ENCODE results near the gene HLA-DOB. TPM values are rescaled to one million over a fixed set of nuclear protein-coding genes. Genes with fewer than 3 reads are reported as not detected.
"Not testable (repeated sequence)": the region's sequence is repeated elsewhere in the genome, so short reads cannot be mapped to it uniquely, and the experiment has no call there.

HLA-DOB gene
- total and polyA plus RNA-seq, 2 of the 13 experiments (the other 11 are each of a cell fraction or from before 2014, with no cell fraction given) = not detected

- no peak overlapping the region for H3K9ac ChIP-seq (ENCODE audit: insufficient read depth, low read depth, low read length)
- TF ChIP-seq SMC3 (IDR thresholded peaks at IDR 0.05; ENCODE audit: low read length) (peak; percentile 72), ERF (CRISPR knock-in tag; IDR thresholded peaks at IDR 0.05) (no peak), HNRNPL (IDR thresholded peaks at IDR 0.05; ENCODE audit: low read depth, low read length) (no peak), IRF1 (CRISPR knock-in tag; IDR thresholded peaks at IDR 0.05; ENCODE audit: low read depth) (no peak), CTCF (CRISPR knock-in tag; IDR thresholded peaks at IDR 0.05) (peak; percentile 80), ZBTB34 (CRISPR knock-in tag; IDR thresholded peaks at IDR 0.05) (no peak), RAD21 (CRISPR knock-in tag; IDR thresholded peaks at IDR 0.05) (peak; percentile 39; the same call in 1 of the 2 replicates), STAG1 (CRISPR knock-in tag; IDR thresholded peaks at IDR 0.05) (peak; percentile 80), ZNF775 (CRISPR knock-in tag; IDR thresholded peaks at IDR 0.05; ENCODE audit: borderline replicate concordance) (no peak), CEBPB (IDR thresholded peaks at IDR 0.05; ENCODE audit: borderline replicate concordance, low read depth, low read length) (peak; percentile 39; the same call in 1 of the 2 replicates), MAFF (IDR thresholded peaks at IDR 0.05; ENCODE audit: low read depth, low read length) (peak; percentile 76), EED (CRISPR knock-in tag; IDR thresholded peaks at IDR 0.05) (no peak), ZNF792 (CRISPR knock-in tag; IDR thresholded peaks at IDR 0.05) (no peak), MAFK (conservative IDR thresholded peaks at IDR 0.05 in 1 of 2, IDR thresholded peaks at IDR 0.05 in 1 of 2; ENCODE audit: low read length in 2 of 2) (peak; percentile 74 to 88)
- H3K4me3 ChIP-seq (replicated peaks in 1 of 3; ENCODE audit: insufficient read depth in 1 of 3, low read depth in 2 of 3, low read length in 3 of 3) = no peak overlapping the region
- no TSS peak for BruUV-seq (replicated peaks)
- in situ Hi-C loops (cut with HindIII; ENCODE audit: extremely low pct_ligation_motif_present, low pct_unique_long_range_greater_than_20kb) = loop anchor here (25.0 kb wide), 1 partner anchor 699 kb away; no protein-coding TSS in a partner anchor
- FAIRE-seq = peak; percentile 95
- no peaks in the 10 kb centered on the region; a peak in 1 of 5 replicates for H3K27me3 ChIP-seq (ENCODE audit: control insufficient read depth in 1 of 2, insufficient read depth in 2 of 2, low read length in 2 of 2)
- no peak overlapping the region for H3K4me2 ChIP-seq (ENCODE audit: low read depth, low read length)
- CTCF ChIA-PET (ENCODE audit: low intra/inter-chr PET ratio, low total read pairs) = interaction anchor here (1.2 to 2.5 kb wide), 4 partner anchors 86 to 372 kb away, joined by 3 to 14 read pairs (median 10); no protein-coding TSS in a partner anchor
- POLR2A ChIA-PET = interaction anchor here (0.6 kb wide), 1 partner anchor 658 kb away, joined by 3 read pairs; the partner anchor contains the start of gene ATF6B
- H3K4me1 ChIP-seq (ENCODE audit: insufficient read depth, low read length) = peaks cover 7% of the 10 kb centered on the region; the same call in 1 of the 2 replicates
- no peak overlapping the region for H3K27ac ChIP-seq (ENCODE audit: extremely low read length, insufficient read depth, low read length)
- no peaks in the 10 kb centered on the region for H4K20me1 ChIP-seq (ENCODE audit: insufficient read depth, low read length)
- H3K9me3 ChIP-seq (ENCODE audit: low read length) = no peaks in the 10 kb centered on the region
- 29% methylated on average over 5 of the region's 5 CpGs for WGBS (ENCODE audit: low lambda C conversion rate)
- peak; percentile 86 for ATAC-seq
- no peaks in the 10 kb centered on the region for H3K36me3 ChIP-seq (replicated peaks in 1 of 2; ENCODE audit: control insufficient read depth in 1 of 2, insufficient read depth in 2 of 2, low read length in 2 of 2)
- no peaks in the 10 kb centered on the region for H3K79me2 ChIP-seq (ENCODE audit: insufficient read depth, low read length)
- H2AFZ ChIP-seq (ENCODE audit: low read length) = no peak overlapping the region
- peak; percentile 44 for DNase-seq (ENCODE audit: low spot score)
- intact Hi-C loops (cut with micrococcal nuclease; ENCODE audit: unreplicated experiment) = loop anchor here (1.0 to 5.0 kb wide), 3 partner anchors 84 to 373 kb away; no protein-coding TSS in a partner anchor
These were observed 30.8 kb downstream of the HLA-DOB start for GRCh38 chr6:32785781-32786533.

- H3K4me3 ChIP-seq (replicated peaks in 1 of 3; ENCODE audit: insufficient read depth in 1 of 3, low read depth in 2 of 3, low read length in 3 of 3); FAIRE-seq; CTCF ChIA-PET (ENCODE audit: low intra/inter-chr PET ratio, low total read pairs); H3K36me3 ChIP-seq (replicated peaks in 1 of 2; ENCODE audit: control insufficient read depth in 1 of 2, insufficient read depth in 2 of 2, low read length in 2 of 2); H3K4me1 ChIP-seq (ENCODE audit: insufficient read depth, low read length); H3K27ac ChIP-seq (ENCODE audit: extremely low read length, insufficient read depth, low read length); H3K4me2 ChIP-seq (ENCODE audit: low read depth, low read length); H3K9me3 ChIP-seq (ENCODE audit: low read length); H3K79me2 ChIP-seq (ENCODE audit: insufficient read depth, low read length); H4K20me1 ChIP-seq (ENCODE audit: insufficient read depth, low read length); H3K9ac ChIP-seq (ENCODE audit: insufficient read depth, low read depth, low read length); H3K27me3 ChIP-seq (ENCODE audit: control insufficient read depth in 1 of 2, insufficient read depth in 2 of 2, low read length in 2 of 2); ATAC-seq; H2AFZ ChIP-seq (ENCODE audit: low read length); intact Hi-C loops (cut with micrococcal nuclease; ENCODE audit: unreplicated experiment); BruUV-seq (replicated peaks); POLR2A ChIA-PET; DNase-seq (ENCODE audit: low spot score): not testable (repeated sequence)
- in situ Hi-C loops (cut with HindIII; ENCODE audit: extremely low pct_ligation_motif_present, low pct_unique_long_range_greater_than_20kb) = loop anchor here (25.0 kb wide), 1 partner anchor 696 kb away; no protein-coding TSS in a partner anchor
These were observed 33.9 kb downstream of the HLA-DOB start for GRCh38 chr6:32782923-32783322.

All from HepG2 (cell line).